ENCODE data around the gene ZER1. TPM values are rescaled to one million over a fixed set of nuclear protein-coding genes. Genes with fewer than 3 reads are reported as not detected.

ZER1 gene
- total and polyA plus RNA-seq, 2 of the 8 experiments (the other 6 are each of a cell fraction or from before 2014, with no cell fraction given), result 20.5 to 26.6 TPM

- TF ChIP-seq CHD7 (IDR thresholded peaks at IDR 0.05; ENCODE audit: insufficient replicate concordance, low read length), result no peak
- TF ChIP-seq KDM5A (IDR thresholded peaks at IDR 0.05; ENCODE audit: low read length), result no peak
- TF ChIP-seq SIN3A (conservative IDR thresholded peaks at IDR 0.05 in 1 of 2, IDR thresholded peaks at IDR 0.05 in 1 of 2; ENCODE audit: low read depth in 1 of 2, low read length in 2 of 2), result no peak
- TF ChIP-seq JUND (IDR thresholded peaks at IDR 0.05; ENCODE audit: low read length), result no peak
- TF ChIP-seq BACH1 (IDR thresholded peaks at IDR 0.05; ENCODE audit: low read length), result no peak
- TF ChIP-seq SIRT6 (IDR thresholded peaks at IDR 0.05; ENCODE audit: low read length), result no peak
- TF ChIP-seq CBX5 (IDR thresholded peaks at IDR 0.05; ENCODE audit: low read depth, low read length), result no peak
- TF ChIP-seq HDAC6 (IDR thresholded peaks at IDR 0.05; ENCODE audit: low read depth, low read length), result no peak
- TF ChIP-seq SP1 (IDR thresholded peaks at IDR 0.05; ENCODE audit: low read depth, low read length), result no peak
- no peak for TF ChIP-seq CHD2 (IDR thresholded peaks at IDR 0.05; ENCODE audit: low read length)
- no peak for TF ChIP-seq RNF2 (IDR thresholded peaks at IDR 0.05; ENCODE audit: borderline replicate concordance, low read depth, low read length, missing control alignments, poor library complexity, severe bottlenecking)
Observed at GRCh38 chr9:128792978-128793686, 21.4 kb upstream of the ZER1 start (continued).
